ENCODE data around the gene NTN3. TPM values are rescaled to one million over a fixed set of nuclear protein-coding genes. Genes with fewer than 3 reads are reported as not detected.
"Not testable (repeated sequence)": the region's sequence is repeated elsewhere in the genome, so short reads cannot be mapped to it uniquely, and the experiment has no call there.

NTN3 gene
- total RNA-seq, 1 donor from 2014 or later, result not detected

DNA sequence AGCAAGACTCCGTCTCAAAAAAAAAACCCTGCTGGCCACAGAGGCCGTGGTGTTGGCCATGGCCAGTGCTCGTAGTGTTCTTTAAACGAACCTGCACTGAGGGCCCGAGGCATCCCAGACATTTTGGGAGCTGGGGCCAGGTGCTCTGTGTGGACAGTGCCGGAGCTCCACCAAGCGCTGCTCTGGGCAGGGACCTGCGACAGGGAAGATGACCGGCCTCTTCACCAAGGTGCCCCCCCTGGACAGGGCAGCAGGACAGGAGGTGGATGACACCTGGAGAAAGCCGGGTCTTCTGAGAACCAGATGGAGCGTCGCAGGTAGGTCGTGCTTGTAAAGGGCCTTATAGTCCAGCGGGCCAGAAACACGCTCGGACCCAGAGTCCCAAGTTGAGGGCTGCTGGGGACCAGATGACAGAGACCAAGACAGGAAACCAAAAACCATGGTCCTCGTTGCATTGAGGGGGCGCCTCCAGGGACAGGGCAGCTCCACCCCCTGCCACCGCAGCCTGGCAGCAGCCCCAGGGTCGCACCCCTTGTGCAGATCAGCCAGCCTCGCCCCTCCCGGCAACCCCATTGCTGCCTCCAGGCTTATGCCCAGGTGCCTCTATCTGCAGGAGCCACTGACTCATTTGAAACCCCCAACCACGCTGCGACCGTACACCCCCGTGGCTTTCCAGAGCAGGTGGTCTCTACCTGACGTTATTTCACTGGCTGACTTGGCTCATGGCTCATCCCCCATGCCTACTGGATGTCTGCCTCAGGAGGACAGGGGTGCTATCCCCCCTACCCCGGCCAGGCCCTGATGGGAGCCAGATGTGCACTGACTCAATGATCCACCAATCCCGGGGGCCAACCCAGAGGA, 4.2 kb upstream of the NTN3 start:
- no peak for DNase-seq

DNA sequence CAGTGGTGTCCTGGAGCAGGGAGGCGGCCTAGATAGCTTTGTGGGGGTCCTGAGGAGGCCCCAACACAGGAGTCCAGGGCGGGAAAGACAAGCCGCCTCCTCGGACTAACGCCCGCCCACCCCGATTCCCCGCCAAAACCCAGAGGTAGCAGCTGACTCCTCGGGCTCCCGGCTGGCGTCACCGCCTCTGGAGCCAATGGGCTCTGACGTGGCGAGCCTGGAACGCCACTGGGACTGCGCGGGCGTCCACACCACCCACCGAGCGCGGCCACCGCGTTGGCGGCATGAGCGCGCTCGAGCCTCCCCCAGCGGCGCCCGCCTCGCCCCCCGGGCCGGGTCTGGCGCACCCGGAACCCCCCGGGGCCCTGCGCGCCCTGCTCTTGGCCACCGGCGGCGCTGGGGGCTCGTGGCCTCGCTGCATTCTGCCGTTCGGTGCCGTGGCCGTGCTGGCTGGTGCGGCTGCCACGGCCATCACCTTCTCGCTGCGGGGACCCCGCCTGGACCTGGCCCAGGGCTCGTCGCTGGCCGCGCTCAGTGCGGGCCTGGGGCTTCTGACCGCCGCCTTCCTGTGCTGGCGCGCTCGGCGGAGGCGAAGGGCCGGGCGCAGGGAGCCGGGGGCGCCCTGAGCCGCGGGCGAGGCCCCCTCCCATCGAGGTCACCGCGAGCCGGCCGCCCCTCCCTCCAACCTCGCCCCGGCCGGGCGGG, 3.4 kb upstream of the NTN3 start:
- DNase-seq, result peak; percentile 61

DNA sequence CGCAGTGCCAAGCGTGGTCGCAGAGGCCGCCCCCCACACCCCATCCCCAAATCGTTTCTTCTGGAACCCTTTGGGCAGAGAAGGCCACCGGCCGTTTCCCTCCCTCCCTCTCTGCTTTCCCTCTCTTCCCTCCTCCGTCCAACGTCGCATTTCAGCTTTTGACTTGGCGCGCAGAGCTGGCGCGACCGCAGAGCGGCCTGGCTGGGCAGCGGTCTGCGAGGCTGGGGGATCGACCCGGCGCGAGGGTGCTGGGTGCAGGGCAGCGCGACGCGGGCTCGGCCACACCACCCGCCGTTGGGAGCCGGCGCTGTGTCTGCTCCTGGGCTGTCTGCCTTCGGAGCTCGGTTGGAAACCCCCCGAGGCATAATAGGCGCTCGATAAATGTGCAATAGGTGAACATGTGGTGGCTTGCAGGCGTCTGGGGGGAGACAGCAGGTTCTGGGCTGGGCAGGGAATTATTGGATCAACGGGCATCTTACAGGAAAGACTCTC, 2.8 kb upstream of the NTN3 start:
- peak; percentile 15 for DNase-seq

DNA sequence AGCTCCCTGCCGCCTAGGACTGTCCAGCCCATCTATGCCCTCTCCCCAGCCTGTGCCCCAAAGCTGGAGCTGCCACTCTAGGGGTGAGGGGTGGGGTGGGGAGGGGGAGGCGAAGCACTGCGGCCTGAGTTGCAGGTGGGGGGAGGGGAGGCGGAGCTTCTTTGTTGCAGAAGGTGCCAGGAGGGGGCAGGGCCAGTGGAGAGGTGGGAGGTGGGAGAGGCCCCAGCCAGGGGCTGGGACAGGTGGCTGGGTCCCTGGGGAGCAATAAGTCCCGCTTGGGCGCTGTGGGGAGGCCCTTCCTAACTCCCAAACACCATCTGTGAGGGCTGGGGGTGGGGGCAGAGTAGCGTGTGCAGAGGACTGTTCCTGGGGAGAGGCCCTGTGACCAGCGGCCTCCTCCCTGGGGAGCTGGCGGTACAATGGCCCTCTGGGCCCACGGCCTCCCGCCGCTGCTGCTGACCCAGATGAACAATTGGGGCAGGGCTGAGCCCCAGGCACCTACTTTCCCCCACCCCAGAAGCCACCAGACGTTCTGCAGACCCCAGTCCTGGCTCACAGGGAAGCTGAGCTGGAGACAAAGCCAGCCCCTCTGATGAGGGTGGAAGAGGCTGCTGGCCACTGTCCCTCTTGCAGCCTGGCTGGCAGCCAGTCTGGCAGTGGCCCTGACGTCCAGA, 2.2 kb upstream of the NTN3 start:
- DNase-seq, result no peak

DNA sequence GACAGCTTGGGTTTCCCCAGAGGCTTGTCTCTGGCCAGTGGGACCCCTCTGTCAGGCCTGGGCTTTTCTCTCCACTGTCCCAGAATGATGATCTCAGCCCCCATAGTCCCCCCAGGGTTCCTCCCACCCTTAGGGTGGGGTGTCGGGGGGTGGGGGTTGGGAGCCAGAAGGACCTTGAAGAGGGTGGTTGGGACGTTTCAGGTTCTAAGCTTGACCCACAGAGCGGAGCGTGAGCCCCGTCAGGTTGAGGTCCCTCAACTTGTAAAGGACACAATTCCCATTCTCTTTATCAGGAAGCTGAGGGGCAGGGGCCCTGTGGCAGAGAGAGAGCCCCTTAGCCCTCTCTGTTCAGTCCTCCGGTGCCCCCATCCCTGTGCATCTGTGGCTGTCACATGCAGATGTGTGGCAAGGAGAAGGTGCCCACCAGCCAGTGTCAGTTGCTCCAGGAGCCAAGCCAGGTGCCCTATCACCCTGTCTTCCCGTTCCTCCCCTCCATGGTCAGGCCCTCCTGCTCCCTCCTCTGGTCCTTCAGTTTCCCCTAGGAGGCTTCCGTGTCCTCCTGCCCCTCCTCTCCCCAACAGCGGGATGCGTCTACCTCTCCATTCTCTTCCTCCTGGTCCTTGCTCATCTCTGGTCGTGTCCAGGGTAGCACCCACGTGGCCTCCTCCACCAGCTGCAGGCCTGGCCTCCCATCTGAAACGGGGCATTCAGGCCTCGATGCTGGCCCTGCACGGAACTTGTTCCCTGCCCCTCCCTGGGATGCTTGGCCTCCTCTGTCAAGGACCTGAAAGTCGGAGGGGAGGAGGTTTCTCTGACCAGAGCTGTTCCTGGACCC, 1.5 kb upstream of the NTN3 start:
- no peak for DNase-seq

DNA sequence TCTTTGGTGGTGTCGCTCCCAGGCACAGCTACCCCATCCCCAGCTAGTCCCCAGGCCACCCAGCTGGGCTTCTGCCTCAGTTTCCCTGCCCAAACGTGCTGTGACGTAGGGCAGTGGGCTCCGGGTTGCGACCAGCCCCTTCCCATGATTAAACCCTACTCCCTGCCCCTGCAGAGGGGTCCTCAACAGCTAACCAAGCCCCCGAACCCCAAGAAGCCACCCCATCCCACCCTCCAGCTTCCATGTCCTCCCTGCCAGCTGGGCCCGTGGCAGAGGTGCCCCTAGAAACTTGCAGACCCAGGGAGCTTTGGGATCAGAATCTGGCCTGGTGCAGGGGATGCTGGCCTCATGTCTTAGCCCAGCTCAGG, 879 bp upstream of the NTN3 start:
- no peak for DNase-seq

DNA sequence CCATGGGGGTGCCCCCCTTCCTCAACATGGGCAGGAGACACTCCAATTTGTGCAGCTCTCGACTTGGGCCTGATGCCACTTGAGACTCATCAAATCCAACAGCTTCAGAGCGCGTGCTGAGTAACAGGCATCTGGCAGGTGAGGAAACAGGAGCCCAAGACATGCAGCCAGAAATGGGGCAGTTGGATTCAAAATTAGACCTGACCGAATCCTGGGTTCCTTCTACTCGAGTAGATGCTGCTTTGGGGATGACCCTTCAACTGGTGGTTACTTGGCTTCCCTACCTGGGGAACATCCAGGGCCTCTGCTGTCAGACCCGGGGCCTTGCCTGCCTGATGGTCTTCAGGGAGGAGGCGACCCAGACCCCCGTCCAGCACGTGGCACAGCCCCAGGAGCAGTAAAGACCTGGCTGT, 488 bp upstream of the NTN3 start:
- no peak for DNase-seq

DNA sequence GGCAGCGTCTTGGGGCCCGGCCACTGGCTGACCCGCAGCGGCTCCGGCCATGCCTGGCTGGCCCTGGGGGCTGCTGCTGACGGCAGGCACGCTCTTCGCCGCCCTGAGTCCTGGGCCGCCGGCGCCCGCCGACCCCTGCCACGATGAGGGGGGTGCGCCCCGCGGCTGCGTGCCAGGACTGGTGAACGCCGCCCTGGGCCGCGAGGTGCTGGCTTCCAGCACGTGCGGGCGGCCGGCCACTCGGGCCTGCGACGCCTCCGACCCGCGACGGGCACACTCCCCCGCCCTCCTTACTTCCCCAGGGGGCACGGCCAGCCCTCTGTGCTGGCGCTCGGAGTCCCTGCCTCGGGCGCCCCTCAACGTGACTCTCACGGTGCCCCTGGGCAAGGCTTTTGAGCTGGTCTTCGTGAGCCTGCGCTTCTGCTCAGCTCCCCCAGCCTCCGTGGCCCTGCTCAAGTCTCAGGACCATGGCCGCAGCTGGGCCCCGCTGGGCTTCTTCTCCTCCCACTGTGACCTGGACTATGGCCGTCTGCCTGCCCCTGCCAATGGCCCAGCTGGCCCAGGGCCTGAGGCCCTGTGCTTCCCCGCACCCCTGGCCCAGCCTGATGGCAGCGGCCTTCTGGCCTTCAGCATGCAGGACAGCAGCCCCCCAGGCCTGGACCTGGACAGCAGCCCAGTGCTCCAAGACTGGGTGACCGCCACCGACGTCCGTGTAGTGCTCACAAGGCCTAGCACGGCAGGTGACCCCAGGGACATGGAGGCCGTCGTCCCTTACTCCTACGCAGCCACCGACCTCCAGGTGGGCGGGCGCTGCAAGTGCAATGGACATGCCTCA, 773 bp downstream of the NTN3 start:
- no peak for DNase-seq

DNA sequence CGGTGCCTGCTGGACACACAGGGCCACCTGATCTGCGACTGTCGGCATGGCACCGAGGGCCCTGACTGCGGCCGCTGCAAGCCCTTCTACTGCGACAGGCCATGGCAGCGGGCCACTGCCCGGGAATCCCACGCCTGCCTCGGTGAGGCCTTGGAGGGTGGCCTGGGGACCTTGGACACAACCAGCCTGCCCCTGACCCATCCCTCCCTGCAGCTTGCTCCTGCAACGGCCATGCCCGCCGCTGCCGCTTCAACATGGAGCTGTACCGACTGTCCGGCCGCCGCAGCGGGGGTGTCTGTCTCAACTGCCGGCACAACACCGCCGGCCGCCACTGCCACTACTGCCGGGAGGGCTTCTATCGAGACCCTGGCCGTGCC, 1.4 kb downstream of the NTN3 start:
- DNase-seq, result no peak

DNA sequence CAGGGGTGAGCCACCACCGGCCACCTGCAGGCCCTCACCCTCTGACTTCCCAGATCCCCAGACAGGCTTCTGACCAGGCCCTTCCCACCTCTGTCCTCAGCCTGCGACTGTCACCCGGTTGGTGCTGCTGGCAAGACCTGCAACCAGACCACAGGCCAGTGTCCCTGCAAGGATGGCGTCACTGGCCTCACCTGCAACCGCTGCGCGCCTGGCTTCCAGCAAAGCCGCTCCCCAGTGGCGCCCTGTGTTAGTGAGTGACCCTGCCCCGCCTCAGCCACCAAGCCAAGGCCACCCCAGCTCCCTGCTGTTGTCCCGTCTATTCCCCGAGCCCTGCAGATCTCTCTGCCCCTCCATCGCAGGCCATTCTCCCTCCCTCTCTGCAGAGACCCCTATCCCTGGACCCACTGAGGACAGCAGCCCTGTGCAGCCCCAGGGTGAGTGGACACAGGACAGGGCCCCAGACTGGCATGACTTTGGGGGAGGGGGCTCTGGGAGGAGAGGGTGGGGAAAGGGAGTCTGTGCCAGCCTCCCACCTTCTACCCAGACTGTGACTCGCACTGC, 1.9 kb downstream of the NTN3 start:
- DNase-seq, result no peak

DNA sequence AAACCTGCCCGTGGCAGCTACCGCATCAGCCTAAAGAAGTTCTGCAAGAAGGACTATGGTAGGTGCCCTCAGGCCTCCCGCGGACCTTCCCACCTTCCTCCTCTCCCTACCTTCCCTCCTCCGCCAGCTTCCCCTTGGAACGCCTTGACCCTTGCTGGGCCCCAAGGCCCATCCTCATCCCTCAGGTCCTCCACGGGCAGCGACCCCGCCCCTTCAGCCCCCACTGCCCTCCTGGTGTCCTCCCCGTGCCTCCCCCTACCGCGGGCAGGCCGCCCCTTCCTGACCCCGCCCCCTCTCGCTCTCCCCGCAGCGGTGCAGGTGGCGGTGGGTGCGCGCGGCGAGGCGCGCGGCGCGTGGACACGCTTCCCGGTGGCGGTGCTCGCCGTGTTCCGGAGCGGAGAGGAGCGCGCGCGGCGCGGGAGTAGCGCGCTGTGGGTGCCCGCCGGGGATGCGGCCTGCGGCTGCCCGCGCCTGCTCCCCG, 2.4 kb downstream of the NTN3 start:
- DNase-seq, result no peak

DNA sequence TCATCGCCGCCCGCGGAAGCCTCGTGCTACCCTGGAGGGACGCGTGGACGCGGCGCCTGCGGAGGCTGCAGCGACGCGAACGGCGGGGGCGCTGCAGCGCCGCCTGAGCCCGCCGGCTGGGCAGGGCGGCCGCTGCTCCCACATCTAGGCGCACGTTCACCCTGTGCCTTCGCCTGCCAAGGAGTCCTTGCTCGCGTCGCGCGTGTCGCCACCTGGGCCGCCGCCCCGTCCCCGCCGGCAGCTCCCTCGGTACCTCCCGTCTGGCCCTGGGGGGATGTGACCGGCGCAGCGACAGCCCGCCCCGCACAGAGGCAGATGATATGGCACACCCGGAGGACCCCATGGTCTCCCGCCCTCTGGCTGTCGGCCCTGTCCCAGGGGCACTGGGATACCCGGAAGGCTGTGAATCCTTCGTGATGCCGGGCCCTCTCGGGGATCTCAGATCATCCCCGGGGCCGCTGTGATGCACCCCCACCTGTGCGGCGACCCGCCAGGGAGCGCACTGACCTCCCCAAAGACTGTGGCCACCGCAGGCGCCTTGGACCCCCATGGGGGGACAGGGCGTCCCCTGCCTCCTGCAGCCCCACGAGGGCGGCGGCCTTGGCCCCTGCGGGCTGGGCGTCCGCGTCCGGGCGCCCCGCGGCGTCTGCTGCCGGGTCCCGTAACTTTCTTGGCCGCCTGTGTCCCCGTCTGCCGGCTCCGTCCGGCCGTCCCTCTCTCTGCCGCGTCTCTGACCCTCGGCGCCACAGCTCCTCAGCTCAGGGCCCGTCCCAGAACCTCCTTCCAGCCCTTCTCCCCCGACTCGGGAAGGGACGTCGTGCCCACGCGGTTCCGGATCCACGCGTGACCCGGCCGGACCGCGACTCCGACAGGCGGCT, 3.1 kb downstream of the NTN3 start:
- peak; percentile 67 for DNase-seq

DNA sequence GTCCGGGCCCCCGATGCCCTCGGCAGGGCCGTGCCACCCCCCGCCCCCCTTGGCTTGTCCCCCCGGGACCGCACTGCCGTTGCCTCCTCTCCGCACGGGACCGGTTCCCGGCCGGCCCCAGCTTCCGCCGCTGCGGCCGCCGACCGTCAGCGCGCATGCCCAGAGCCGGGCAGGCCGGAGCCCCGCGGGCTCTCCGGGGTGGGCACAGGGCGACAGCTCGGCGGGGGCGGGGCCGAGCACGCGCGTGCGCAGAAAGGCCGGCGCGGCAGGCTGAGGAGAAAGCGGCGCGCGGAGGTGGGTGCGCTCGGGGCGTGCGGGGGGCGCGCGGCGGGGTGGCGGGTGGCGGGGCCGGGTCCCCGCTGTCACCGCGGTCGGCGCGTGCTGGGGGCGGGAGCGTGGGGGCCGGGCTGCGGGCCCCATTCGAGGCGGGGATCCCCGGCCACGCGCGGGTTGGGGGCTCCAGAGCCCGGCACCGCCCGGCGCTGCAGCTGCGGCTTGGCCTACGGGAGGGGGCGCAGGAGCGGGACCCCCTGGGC, 3.8 kb downstream of the NTN3 start, which contains the start of gene TBC1D24:
Gene TBC1D24, plus strand, starts transcription at position 251 of the 536 bp plus-strand sequence. CDS start 21,022 bp downstream, outside the sequence.
- DNase-seq, result peak; percentile 88

DNA sequence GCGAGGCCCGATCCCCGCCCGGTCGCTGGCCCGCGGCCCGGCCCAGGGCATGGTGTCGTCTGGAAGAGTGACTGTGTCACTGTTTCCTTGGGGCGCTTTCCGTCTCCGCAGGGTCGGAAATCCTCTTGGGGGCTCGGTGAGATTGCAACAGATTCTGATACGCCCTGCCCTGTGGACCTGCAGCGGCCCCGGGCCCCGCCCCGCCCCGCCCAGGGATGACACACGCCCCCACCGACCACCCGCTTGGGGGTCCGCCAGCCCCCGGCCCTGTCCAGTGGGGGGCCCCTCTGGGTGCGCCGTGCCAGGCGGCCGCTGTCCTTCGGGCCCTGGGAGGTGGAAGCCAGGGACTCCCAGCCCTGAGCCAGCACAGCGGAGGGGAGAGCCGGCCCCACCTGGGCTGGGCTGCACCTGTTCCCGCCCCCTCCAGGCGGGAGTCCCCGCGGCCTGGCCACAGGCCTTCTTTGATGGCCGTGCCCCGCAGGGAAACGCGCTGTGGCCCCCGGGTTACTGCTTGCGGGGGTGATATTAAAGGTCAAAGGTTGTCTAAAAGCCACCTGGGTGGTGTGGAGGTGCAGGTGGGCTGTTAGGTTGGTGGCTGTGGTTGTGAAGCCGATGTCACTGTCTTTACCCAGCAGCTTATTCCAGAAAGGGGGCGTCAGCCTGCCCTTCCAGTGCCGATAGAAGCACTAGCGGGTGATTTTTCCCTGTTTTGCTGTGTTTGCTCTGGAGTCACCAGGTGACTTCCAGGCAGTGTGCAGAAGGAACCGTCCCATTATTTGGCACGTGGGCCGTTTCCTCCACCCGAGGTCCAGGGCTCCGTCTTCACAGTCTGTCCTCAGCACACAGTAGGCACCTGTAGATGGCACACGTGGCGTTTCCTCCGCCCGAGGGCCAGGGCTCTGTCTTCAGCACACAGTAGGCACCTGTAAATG, 4.6 kb downstream of the NTN3 start:
- peak; percentile 13 for DNase-seq

DNA sequence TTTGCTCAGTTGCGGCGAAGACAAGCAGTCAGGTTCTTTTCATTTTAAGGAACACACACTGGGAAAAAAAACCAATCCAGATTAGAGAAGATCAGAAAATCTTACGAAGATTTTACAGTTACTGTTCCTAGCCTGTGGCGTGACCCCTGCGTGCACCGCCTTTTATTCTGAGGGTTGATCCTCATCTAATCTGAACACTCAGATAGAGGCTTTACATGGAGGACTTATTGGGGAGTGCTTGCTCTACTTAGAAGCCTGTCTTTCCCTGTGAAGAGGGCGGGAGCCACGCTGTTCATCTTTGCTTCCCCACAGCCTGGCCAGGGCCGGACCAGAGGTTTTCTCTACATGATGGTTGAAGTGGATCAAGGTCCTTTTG, 5.2 kb downstream of the NTN3 start:
- DNase-seq, result no peak

DNA sequence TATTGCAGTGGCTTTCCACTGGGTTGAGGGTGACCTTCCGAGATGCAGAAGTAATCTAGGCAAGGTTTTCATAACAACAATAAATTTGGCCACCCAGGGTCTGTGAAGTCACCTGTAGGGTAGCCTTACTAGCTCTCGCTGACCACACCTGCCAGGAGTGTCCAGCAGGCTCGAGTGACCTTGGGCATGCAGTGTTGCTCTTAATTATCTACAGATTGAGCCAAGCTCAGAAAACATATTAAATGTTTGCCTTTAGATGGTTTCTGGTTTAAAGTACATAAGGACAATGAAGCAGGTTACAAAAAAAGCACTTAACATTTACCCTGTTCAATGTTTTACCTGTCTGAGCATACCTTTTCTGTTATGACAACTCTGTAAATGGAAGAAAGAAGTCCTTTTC, 5.6 kb downstream of the NTN3 start:
- DNase-seq, result no peak

DNA sequence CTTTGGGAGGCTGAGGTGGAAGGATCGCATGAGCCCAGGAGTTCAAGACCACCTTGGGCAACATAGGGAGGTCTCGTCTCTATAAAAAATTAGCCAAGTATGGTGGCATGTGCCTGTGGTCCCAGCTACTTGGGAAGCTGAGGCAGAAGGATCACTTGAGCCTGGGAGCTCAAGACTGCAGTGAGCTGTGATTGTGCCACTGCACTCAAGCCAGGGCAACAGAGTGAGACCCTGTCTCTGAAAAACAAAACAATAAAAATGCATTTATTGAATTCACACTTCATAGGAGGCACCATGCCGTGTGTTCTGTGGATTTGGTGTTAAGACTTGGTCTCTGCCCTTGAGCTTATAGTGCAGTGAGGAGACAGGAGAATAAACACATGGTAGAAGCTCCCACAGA, 6.2 kb downstream of the NTN3 start:
- no peak for DNase-seq

DNA sequence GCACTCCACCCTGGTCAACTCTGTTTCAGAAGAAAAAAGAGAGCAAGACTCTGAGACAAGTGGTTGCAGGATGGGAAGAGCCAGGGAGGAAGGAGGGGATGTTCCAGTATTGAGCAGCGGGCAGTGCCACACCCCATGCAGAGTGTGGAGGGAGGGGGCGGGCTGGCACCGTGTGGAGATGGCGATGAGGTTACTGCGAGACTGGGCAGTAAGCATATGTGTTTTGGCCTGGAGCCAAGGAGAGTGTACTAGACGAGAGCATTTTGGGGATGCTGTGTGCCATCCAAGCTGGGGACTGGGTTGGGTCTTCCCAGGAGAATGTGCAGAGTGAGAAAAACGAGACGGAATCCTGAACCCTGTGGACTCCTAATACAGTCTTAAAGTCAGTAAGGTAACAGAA, 7.2 kb downstream of the NTN3 start:
- DNase-seq, result no peak

DNA sequence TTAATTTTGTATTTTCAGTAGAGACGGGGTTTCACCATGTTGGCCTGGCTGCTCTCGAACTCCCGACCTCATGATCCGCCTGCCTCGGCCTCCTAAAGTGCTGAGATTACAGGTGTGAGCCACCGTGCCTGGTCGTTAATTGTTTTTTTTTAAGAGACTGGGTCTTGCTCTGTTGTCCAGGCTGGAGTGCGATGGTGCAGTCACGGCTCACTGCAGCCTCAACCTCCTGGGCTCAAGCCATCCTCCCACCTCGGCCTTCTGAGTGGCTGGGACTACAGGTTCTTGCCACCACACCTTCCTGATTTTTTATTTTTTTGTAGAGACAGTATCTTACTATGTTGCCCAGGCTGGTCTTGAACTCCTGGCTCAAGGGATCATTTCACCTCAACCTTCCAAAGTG, 8.9 kb downstream of the NTN3 start:
- not testable (repeated sequence) for DNase-seq

Data from dermis blood vessel endothelial cell (primary cell).